ENCODE results near the gene NUCB1. TPM values are rescaled to one million over a fixed set of nuclear protein-coding genes. Genes with fewer than 3 reads are reported as not detected.
"Not testable (repeated sequence)": the region's sequence is repeated elsewhere in the genome, so short reads cannot be mapped to it uniquely, and the experiment has no call there.

NUCB1 gene
- total RNA-seq, 2 donors from 2014 or later, result 347 to 411 TPM

DNA sequence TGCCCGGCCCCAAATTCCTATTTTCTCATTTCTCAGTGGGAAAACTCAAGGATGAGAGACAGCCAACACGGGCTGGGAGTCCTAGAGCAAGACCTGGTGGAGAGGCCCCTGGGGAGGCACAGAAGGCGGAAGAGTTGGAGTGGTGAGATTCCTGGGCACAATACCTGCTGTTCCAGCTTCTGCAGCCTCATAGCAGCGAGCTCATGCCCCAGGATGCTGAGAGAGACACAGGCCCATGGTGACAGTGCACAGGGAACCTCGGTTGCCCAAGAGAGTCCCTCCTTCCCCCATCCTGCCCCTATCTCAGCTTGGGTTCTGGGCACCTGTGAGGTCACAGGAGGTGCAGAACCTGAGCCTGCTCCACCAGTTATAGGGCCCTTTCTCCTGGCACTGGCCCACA is 2.9 kb upstream of the NUCB1 start:
- Histone ChIP-seq H3K27ac (peak overlapping the region; percentile 57 to 81), H3K36me3 (no peaks in the 10 kb centered on the region), H3K27me3 (no peaks in the 10 kb centered on the region), H3K4me3 (no peak overlapping the region), H3K9me3 (no peaks in the 10 kb centered on the region), H3K4me1 (peaks cover 0 to 41% of the 10 kb centered on the region in 2 donors)
- no peak for DNase-seq (ENCODE audit: low spot score)
- TF ChIP-seq, protein P1, sequence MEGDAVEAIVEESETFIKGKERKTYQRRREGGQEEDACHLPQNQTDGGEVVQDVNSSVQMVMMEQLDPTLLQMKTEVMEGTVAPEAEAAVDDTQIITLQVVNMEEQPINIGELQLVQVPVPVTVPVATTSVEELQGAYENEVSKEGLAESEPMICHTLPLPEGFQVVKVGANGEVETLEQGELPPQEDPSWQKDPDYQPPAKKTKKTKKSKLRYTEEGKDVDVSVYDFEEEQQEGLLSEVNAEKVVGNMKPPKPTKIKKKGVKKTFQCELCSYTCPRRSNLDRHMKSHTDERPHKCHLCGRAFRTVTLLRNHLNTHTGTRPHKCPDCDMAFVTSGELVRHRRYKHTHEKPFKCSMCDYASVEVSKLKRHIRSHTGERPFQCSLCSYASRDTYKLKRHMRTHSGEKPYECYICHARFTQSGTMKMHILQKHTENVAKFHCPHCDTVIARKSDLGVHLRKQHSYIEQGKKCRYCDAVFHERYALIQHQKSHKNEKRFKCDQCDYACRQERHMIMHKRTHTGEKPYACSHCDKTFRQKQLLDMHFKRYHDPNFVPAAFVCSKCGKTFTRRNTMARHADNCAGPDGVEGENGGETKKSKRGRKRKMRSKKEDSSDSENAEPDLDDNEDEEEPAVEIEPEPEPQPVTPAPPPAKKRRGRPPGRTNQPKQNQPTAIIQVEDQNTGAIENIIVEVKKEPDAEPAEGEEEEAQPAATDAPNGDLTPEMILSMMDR (IDR thresholded peaks at IDR 0.05), result no peak

DNA sequence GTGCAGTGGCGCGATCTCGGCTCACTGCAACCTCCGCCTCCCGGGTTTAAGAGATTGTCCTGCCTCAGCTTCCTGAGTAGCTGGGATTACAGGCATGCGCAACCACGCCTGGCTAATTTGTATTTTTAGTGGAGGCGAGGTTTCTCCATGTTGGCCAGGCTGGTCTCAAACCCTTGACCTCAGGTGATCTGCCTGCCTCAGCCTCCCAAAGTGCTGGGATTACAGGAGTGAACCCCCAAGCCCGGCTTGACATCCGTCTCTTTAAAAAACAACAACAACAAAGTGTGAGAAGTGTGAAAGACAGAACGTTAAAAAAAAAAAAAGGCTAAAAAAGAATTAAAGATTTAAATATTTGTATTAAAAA is 744 bp upstream of the NUCB1 start:
- H3K9me3 ChIP-seq; H3K27me3 ChIP-seq; DNase-seq (ENCODE audit: low spot score): not testable (repeated sequence)
- H3K36me3 ChIP-seq, result peaks cover 10% of the 10 kb centered on the region
- peak overlapping the region; percentile 59 to 96 for H3K4me3 ChIP-seq
- H3K4me1 ChIP-seq, result peaks cover 0 to 51% of the 10 kb centered on the region in 2 donors
- H3K27ac ChIP-seq, result peak overlapping the region; percentile 93 to 94

- no peak for DNase-seq (ENCODE audit: low spot score)
These were observed 630 bp downstream of the NUCB1 start for GRCh38 chr19:48900477-48901406.

DNA sequence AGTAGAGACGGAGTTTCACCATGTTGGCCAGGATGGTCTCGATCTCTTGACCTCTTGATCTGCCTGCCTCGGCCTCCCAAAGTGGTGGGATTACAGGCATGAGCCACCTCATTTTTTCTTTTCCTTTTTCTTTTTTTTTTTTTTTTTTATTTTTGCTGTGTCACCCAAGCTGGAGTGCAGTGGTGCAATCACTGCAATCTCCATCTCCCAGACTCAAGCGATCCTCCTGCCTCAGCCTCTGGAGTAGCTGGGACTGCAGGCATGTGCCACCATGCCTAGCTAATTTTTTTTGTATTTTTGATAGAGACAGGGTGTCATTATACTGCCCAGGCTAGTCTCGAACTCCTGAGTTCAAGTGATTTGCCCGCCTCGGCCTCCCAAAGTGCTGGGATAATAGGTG is 2.2 kb downstream of the NUCB1 start:
- H3K4me3 ChIP-seq; H3K27ac ChIP-seq; H3K27me3 ChIP-seq; DNase-seq (ENCODE audit: low spot score); H3K9me3 ChIP-seq: not testable (repeated sequence)
- Histone ChIP-seq H3K4me1 (peaks cover 0 to 34% of the 10 kb centered on the region in 2 donors), H3K36me3 (peaks cover 39% of the 10 kb centered on the region)

More at GRCh38 chr19:48900477-48901406, 630 bp downstream of the NUCB1 start:
- Histone ChIP-seq H3K27ac (peak overlapping the region; percentile 93 to 94), H3K27me3 (no peaks in the 10 kb centered on the region), H3K9me3 (no peaks in the 10 kb centered on the region), H3K4me1 (peaks cover 0 to 44% of the 10 kb centered on the region in 2 donors), H3K4me3 (peak overlapping the region; percentile 59 to 96), H3K36me3 (peaks cover 24% of the 10 kb centered on the region)
- TF ChIP-seq, protein P1 (IDR thresholded peaks at IDR 0.05), result no peak

GRCh38 chr19:48903788-48904187 is 3.7 kb downstream of the NUCB1 start:
- not testable (repeated sequence) for DNase-seq (ENCODE audit: low spot score); H3K9me3 ChIP-seq
- H3K36me3 ChIP-seq, result peaks cover 53% of the 10 kb centered on the region

DNA sequence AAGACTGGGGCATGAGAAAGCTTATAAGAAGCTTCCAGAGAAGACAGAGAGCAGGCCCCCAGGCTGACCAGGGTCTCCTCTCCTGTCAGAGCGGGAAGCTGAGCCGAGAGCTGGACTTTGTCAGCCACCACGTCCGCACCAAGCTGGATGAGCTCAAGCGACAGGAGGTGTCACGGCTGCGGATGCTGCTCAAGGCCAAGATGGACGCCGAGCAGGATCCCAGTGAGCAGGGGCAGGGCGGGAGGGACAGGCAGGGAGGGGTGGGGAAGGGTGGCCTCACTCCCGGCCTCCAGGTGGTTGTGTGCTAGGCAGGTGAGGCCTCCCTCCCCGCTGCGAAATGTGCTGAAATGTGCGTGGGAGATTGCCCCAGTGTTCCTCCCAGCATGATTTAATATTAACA is 5.6 kb downstream of the NUCB1 start:
- no peaks in the 10 kb centered on the region for H3K9me3 ChIP-seq
- TF ChIP-seq, protein P1 (IDR thresholded peaks at IDR 0.05), result no peak
- H3K4me3 ChIP-seq, result no peak overlapping the region
- no peaks in the 10 kb centered on the region for H3K27me3 ChIP-seq
- H3K27ac ChIP-seq, result no peak overlapping the region
- H3K4me1 ChIP-seq, result peaks cover 0 to 26% of the 10 kb centered on the region in 2 donors
- peaks cover 72% of the 10 kb centered on the region for H3K36me3 ChIP-seq
- DNase-seq (ENCODE audit: low spot score), result no peak

More at GRCh38 chr19:48903788-48904187, 3.7 kb downstream of the NUCB1 start:
- not testable (repeated sequence) for H3K27ac ChIP-seq, H3K4me3 ChIP-seq, H3K27me3 ChIP-seq
- peaks cover 0 to 34% of the 10 kb centered on the region in 2 donors for H3K4me1 ChIP-seq

DNA sequence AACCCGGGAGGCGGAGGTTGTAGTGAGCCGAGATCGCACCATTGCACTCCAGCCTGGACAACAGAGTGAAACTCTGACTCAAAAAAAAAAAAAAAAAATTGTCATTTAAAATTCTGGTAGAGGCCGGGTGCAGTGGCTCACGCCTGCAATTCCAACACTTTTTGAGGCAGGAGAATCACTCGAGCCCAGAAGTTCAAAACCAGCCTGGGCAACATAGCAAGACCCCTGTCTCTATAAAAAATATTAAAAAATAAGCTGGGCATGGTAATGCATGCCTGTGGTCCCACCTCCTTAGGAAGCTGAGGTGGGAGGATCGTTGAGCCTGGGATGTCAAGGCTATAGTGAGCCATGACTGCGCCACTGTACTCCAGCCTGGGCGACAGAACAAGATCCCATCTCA is 6.2 kb downstream of the NUCB1 start:
- peaks cover 78% of the 10 kb centered on the region for H3K36me3 ChIP-seq
- TF ChIP-seq, protein P1 (IDR thresholded peaks at IDR 0.05), result no peak
- no peaks in the 10 kb centered on the region for H3K9me3 ChIP-seq
- no peaks in the 10 kb centered on the region for H3K27me3 ChIP-seq
- peaks cover 0 to 19% of the 10 kb centered on the region in 2 donors for H3K4me1 ChIP-seq
- H3K27ac ChIP-seq, result no peak overlapping the region
- DNase-seq (ENCODE audit: low spot score), result no peak
- H3K4me3 ChIP-seq, result no peak overlapping the region

All from right atrium auricular region (tissue), 2 donors.